Jurkat, Clone E6-1 (cell line): ENCODE measurements around the gene SLC49A3.

ENCODE experiments used
- DNase-seq: peaks from one replicate; pipeline ENCODE4 v3.0.0-alpha.2; 2011; ENCODE audit warnings: low read depth, low spot score
- H3K4me3 ChIP-seq: 2 replicates; pipeline ENCODE4 v1.5.1; 2011; ENCODE audit warnings: mild to moderate bottlenecking, low read length, control low read depth, moderate library complexity

The SLC49A3 gene

GRCh38 chr4:661231-661630 lies 27.7 kb downstream of the SLC49A3 start:
- DNase-seq: no peak
- no peak overlapping the region for H3K4me3 ChIP-seq

- no peak for DNase-seq
- H3K4me3 ChIP-seq: no peak overlapping the region
Observed at GRCh38 chr4:660401-660800, 28.6 kb downstream of the SLC49A3 start.

GRCh38 chr4:659851-660250 lies 29.1 kb downstream of the SLC49A3 start:
- no peak for DNase-seq
- H3K4me3 ChIP-seq: no peak overlapping the region

GRCh38 chr4:658681-659667 lies 30.0 kb downstream of the SLC49A3 start:
- DNase-seq: no peak
- H3K4me3 ChIP-seq: no peak overlapping the region

- H3K4me3 ChIP-seq: no peak overlapping the region
- DNase-seq: no peak
Observed at GRCh38 chr4:657834-658667, 30.9 kb downstream of the SLC49A3 start.

GRCh38 chr4:657338-657833 lies 31.6 kb downstream of the SLC49A3 start:
- no peak for DNase-seq
- H3K4me3 ChIP-seq: no peak overlapping the region

GRCh38 chr4:656436-657337 lies 32.3 kb downstream of the SLC49A3 start:
- no peak overlapping the region for H3K4me3 ChIP-seq
- DNase-seq: no peak

- H3K4me3 ChIP-seq: no peak overlapping the region
- no peak for DNase-seq
Observed at GRCh38 chr4:655464-656151, 33.3 kb downstream of the SLC49A3 start.

- no peak for DNase-seq
- H3K4me3 ChIP-seq: no peak overlapping the region
Observed at GRCh38 chr4:654871-655463, 34.0 kb downstream of the SLC49A3 start.

GRCh38 chr4:654503-654845 lies 34.5 kb downstream of the SLC49A3 start:
- no peak overlapping the region for H3K4me3 ChIP-seq
- DNase-seq: no peak

GRCh38 chr4:653831-654502 lies 35.0 kb downstream of the SLC49A3 start:
- no peak overlapping the region for H3K4me3 ChIP-seq
- DNase-seq: no peak

- no peak for DNase-seq
- no peak overlapping the region for H3K4me3 ChIP-seq
Observed at GRCh38 chr4:653080-653821, 35.7 kb downstream of the SLC49A3 start.

GRCh38 chr4:651884-652642 lies 36.9 kb downstream of the SLC49A3 start:
- no peak overlapping the region for H3K4me3 ChIP-seq
- DNase-seq: no peak

- no peak for DNase-seq
- H3K4me3 ChIP-seq: no peak overlapping the region
Observed at GRCh38 chr4:650951-651883, 37.7 kb downstream of the SLC49A3 start.

GRCh38 chr4:650461-650860 lies 38.5 kb downstream of the SLC49A3 start:
- no peak for DNase-seq
- no peak overlapping the region for H3K4me3 ChIP-seq
